ENCODE measurements around the gene CNKSR3. TPM values are rescaled to one million over a fixed set of nuclear protein-coding genes. Genes with fewer than 3 reads are reported as not detected.

CNKSR3 gene
- total RNA-seq, 6 experiments from 2014 or later: 19.8 to 43.4 (median 26.9) TPM

DNA sequence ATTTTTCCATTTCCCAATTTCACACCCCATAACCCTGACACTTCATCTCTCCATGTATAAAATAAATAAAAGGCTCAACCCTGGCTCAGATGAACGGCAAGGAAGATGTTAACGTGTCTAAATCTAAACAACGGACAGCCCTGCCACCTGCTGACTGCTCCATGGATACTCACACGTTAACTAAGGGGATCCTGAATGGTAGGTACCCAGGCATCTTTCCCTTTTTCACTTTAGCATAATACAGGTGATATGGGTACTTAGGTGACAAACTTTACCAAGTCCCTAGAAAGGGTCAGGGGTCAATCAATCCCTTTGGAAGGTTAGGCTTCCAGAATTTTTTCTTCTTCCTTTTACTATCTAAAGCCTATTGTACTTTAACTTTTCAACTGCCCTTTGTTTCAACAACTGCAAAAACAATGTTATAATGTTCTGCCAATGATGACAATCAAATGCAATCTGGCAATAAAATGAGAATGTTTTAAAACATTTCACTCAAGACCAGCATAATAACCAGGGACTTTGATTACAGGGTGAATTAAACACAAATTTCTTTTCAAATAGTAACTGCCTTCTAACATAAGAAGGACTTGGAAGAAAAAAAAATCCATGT is 101.5 kb downstream of the CNKSR3 start:
- Histone ChIP-seq H3K27ac (no peak overlapping the region), H3K27me3 (no peaks in the 10 kb centered on the region), H3K36me3 (peaks cover 0 to 88% (median 39%) of the 10 kb centered on the region in 4 donors), H3K4me3 (no peak overlapping the region), H3K9me3 (no peaks in the 10 kb centered on the region), H3K4me1 (no peaks in the 10 kb centered on the region)
- TF ChIP-seq POLR2A (IDR thresholded peaks at IDR 0.05): no peak
- TF ChIP-seq, protein P1, sequence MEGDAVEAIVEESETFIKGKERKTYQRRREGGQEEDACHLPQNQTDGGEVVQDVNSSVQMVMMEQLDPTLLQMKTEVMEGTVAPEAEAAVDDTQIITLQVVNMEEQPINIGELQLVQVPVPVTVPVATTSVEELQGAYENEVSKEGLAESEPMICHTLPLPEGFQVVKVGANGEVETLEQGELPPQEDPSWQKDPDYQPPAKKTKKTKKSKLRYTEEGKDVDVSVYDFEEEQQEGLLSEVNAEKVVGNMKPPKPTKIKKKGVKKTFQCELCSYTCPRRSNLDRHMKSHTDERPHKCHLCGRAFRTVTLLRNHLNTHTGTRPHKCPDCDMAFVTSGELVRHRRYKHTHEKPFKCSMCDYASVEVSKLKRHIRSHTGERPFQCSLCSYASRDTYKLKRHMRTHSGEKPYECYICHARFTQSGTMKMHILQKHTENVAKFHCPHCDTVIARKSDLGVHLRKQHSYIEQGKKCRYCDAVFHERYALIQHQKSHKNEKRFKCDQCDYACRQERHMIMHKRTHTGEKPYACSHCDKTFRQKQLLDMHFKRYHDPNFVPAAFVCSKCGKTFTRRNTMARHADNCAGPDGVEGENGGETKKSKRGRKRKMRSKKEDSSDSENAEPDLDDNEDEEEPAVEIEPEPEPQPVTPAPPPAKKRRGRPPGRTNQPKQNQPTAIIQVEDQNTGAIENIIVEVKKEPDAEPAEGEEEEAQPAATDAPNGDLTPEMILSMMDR (IDR thresholded peaks at IDR 0.05): no peak
- ATAC-seq (no peak), DNase-seq (no peak)
- intact Hi-C loops (cut with DNase I): no loop called here
- 60% methylated on average over 4 of the region's 4 CpGs for WGBS (ENCODE audit: insufficient coverage, low coverage, low lambda C conversion rate, missing lambda C conversion rate)

DNA sequence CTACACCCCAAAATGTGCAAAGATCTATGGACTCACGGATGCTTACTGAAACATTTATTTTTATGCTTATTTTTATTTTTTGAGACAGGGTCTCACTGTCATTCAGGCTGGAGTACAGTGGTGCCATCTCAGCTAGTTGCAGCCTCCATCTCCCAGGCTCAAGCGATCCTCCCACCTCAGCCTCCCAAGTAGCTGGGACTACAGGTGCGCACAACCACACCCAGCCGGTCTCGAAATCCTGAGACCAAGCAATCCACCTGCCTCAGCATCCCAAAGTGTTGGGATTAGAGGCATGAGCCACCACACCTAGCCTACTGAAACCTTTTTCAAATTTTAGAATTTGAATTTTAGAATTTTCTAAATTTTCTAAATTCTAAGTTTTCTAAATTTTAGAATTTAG is 103.0 kb downstream of the CNKSR3 start:
- DNase-seq (no peak), ATAC-seq (no peak)
- Histone ChIP-seq H3K4me3 (no peak overlapping the region), H3K36me3 (peaks cover 0 to 79% (median 32%) of the 10 kb centered on the region in 4 donors), H3K27me3 (no peaks in the 10 kb centered on the region), H3K9me3 (no peaks in the 10 kb centered on the region), H3K27ac (no peak overlapping the region), H3K4me1 (no peaks in the 10 kb centered on the region)
- intact Hi-C loops (cut with DNase I): no loop called here
- no peak for TF ChIP-seq POLR2A (IDR thresholded peaks at IDR 0.05)
- TF ChIP-seq, protein P1 (IDR thresholded peaks at IDR 0.05): no peak
- 75% methylated on average over 5 of the region's 5 CpGs for WGBS (ENCODE audit: insufficient coverage, low coverage, low lambda C conversion rate, missing lambda C conversion rate)

DNA sequence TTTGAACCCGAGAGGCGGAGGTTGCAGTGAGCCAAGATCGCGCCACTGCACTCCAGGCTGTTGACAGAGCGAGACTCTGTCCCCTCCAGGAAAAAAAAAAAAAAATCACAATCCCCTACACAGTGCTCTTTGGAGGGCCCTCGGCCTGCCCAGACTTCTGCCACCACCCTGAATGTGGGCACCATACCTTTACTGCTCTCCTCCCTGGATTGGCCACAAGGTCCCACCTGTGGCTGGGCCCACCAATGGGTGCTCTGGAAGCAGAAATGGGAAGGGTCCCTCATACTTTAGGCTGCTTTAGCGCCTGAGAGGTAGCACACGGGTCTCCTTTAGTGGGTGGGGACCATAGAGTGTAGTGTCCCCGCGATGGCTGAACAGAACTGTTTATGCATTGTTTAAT is 103.6 kb downstream of the CNKSR3 start:
- WGBS (ENCODE audit: insufficient coverage, low coverage, low lambda C conversion rate, missing lambda C conversion rate): 98% methylated on average over 5 of the region's 10 CpGs
- Histone ChIP-seq H3K36me3 (peaks cover 0 to 77% (median 32%) of the 10 kb centered on the region in 4 donors), H3K27ac (no peak overlapping the region), H3K4me1 (no peaks in the 10 kb centered on the region), H3K27me3 (no peaks in the 10 kb centered on the region), H3K4me3 (no peak overlapping the region), H3K9me3 (no peaks in the 10 kb centered on the region)
- intact Hi-C loops (cut with DNase I): no loop called here
- peak in 1 of 4 donors; percentile 36 for ATAC-seq
- TF ChIP-seq POLR2A (IDR thresholded peaks at IDR 0.05): no peak
- TF ChIP-seq, protein P1 (IDR thresholded peaks at IDR 0.05): no peak
- DNase-seq: no peak

DNA sequence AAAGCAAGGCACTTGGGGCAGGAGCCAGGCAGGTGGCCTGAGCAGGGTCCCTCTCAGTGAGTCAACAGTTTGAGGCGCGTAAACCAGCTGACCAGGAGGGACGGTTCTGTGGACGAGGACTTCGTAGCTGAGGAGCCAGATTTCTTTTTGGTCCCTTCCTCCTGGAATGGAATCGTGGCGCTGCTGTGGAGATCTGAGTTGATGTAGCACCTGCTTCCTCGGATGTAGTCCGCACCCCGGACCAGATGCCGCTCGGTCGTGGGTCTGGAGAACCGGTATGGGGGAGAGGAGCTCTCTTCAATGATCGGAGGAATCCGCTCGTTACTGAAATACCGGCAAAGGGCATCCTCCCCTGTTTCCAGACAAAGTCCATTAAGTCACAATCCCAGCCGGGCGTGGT is 104.2 kb downstream of the CNKSR3 start:
- Histone ChIP-seq H3K36me3 (peaks cover 0 to 80% (median 33%) of the 10 kb centered on the region in 4 donors), H3K27me3 (no peaks in the 10 kb centered on the region), H3K27ac (no peak overlapping the region), H3K9me3 (no peaks in the 10 kb centered on the region), H3K4me1 (no peaks in the 10 kb centered on the region), H3K4me3 (no peak overlapping the region)
- intact Hi-C loops (cut with DNase I): no loop called here
- ATAC-seq (peak in 2 of 4 donors; percentile 13 to 18), DNase-seq (no peak)
- TF ChIP-seq, protein P1 (IDR thresholded peaks at IDR 0.05): no peak
- no peak for TF ChIP-seq POLR2A (IDR thresholded peaks at IDR 0.05)
- 87% methylated on average over 11 of the region's 20 CpGs for WGBS (ENCODE audit: insufficient coverage, low coverage, low lambda C conversion rate, missing lambda C conversion rate)

Data from right lobe of liver (tissue), 6 donors.